ENCODE results near the gene LBP. TPM values are rescaled to one million over a fixed set of nuclear protein-coding genes. Genes with fewer than 3 reads are reported as not detected.

The LBP gene
- total RNA-seq, 4 donors from 2014 or later = 0.45 to 3.4 (median 2.3) TPM

- TF ChIP-seq, protein P1, sequence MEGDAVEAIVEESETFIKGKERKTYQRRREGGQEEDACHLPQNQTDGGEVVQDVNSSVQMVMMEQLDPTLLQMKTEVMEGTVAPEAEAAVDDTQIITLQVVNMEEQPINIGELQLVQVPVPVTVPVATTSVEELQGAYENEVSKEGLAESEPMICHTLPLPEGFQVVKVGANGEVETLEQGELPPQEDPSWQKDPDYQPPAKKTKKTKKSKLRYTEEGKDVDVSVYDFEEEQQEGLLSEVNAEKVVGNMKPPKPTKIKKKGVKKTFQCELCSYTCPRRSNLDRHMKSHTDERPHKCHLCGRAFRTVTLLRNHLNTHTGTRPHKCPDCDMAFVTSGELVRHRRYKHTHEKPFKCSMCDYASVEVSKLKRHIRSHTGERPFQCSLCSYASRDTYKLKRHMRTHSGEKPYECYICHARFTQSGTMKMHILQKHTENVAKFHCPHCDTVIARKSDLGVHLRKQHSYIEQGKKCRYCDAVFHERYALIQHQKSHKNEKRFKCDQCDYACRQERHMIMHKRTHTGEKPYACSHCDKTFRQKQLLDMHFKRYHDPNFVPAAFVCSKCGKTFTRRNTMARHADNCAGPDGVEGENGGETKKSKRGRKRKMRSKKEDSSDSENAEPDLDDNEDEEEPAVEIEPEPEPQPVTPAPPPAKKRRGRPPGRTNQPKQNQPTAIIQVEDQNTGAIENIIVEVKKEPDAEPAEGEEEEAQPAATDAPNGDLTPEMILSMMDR (IDR thresholded peaks at IDR 0.05) = no peak
- no peak for TF ChIP-seq POLR2A (IDR thresholded peaks at IDR 0.05)
- Histone ChIP-seq H3K27ac (no peak overlapping the region), H3K4me1 (no peaks in the 10 kb centered on the region), H3K9me3 (no peaks in the 10 kb centered on the region), H3K27me3 (no peaks in the 10 kb centered on the region), H3K4me3 (replicated peaks in 1 of 3) (no peak overlapping the region), H3K36me3 (peaks cover 56 to 69% of the 10 kb centered on the region in 2 donors)
- DNase-seq = no peak
- intact Hi-C loops (cut with DNase I) = no loop called here
- 94 to 100% methylated on average over 9 of the region's 9 CpGs for WGBS, 2 donors
Observed at GRCh38 chr20:38420388-38421085, 74.3 kb downstream of the LBP start.

DNA sequence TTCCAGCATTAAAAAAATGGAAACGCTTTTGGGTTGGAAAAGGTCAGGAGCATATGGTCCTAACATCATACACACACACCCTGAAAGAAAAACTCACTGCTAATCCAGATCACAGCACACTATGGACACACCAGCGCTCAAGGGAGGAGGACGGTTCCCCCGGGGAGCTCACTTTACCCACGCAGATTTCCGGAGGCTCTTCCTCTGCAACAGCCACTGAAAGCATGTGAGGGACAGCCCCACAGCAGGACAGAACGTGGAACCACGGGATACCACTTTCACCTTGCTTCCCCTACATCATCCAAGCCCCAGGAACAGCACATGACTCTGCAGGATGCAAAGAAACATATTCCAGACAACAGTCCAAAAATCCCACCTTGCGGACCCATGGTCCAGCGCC lies 75.6 kb downstream of the LBP start:
- H3K9me3 ChIP-seq = no peaks in the 10 kb centered on the region
- DNase-seq = no peak
- no peak overlapping the region for H3K4me3 ChIP-seq (replicated peaks in 1 of 3)
- intact Hi-C loops (cut with DNase I) = no loop called here
- TF ChIP-seq, protein P1 (IDR thresholded peaks at IDR 0.05) = no peak
- no peak for TF ChIP-seq POLR2A (IDR thresholded peaks at IDR 0.05)
- H3K36me3 ChIP-seq = peaks cover 67 to 81% of the 10 kb centered on the region in 2 donors
- no peak overlapping the region for H3K27ac ChIP-seq
- WGBS, 2 donors = 74 to 85% methylated on average over 10 of the region's 10 CpGs
- no peaks in the 10 kb centered on the region for H3K4me1 ChIP-seq
- H3K27me3 ChIP-seq = no peaks in the 10 kb centered on the region

DNA sequence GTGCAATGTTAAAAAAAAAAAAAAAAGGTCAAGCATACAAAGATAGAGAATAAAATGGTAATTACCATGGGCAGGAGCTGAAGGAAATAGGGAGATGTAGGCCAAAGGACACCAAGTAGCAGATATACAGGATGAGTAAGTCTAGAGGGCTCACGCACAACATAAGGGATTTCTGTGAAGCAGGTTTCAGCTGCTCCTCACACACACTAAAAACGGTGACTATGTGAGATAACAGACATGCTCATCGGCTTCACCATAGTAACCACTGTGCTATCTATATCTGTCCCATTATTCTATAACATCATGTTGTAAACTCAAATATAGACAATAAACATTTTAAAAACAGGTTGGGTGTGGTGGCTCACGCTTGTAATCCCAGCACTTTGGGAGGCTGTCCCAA lies 77.3 kb downstream of the LBP start:
- intact Hi-C loops (cut with DNase I) = no loop called here
- Histone ChIP-seq H3K27ac (no peak overlapping the region), H3K9me3 (no peaks in the 10 kb centered on the region), H3K36me3 (peaks cover 78 to 91% of the 10 kb centered on the region in 2 donors), H3K4me1 (no peaks in the 10 kb centered on the region), H3K4me3 (replicated peaks in 1 of 3) (no peak overlapping the region), H3K27me3 (no peaks in the 10 kb centered on the region)
- no peak for TF ChIP-seq POLR2A (IDR thresholded peaks at IDR 0.05)
- TF ChIP-seq, protein P1 (IDR thresholded peaks at IDR 0.05) = no peak
- DNase-seq = no peak
- 92 to 93% methylated on average over 4 of the region's 4 CpGs for WGBS, 2 donors

DNA sequence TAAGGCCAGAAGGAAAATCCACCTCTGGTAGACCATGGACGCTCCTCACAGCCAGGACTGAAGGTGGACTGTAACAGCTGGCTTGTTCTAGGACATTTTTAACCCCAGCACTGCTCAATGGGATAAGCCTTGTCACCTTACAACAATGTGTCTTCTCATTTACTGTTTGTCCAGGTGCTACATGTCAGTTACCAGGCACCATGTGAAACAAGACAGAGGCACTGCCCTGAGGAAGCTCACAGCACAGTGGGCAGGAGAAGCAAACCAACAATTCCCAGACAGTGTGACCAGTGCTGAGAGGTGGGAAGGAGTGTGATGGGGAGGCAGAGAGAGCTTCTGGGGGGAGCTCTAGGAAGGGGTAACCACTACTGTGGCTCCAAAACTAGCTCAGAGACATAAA lies 78.1 kb downstream of the LBP start:
- Histone ChIP-seq H3K36me3 (peaks cover 82 to 88% of the 10 kb centered on the region in 2 donors), H3K4me3 (replicated peaks in 1 of 3) (no peak overlapping the region), H3K9me3 (no peaks in the 10 kb centered on the region), H3K27ac (no peak overlapping the region), H3K4me1 (no peaks in the 10 kb centered on the region), H3K27me3 (no peaks in the 10 kb centered on the region)
- DNase-seq = no peak
- WGBS, 2 donors = 82 to 92% methylated on average over 1 of the region's 1 CpG
- intact Hi-C loops (cut with DNase I) = no loop called here
- TF ChIP-seq POLR2A (IDR thresholded peaks at IDR 0.05) = no peak
- TF ChIP-seq, protein P1 (IDR thresholded peaks at IDR 0.05) = no peak

GRCh38 chr20:38426006-38426897 lies 80.0 kb downstream of the LBP start:
- Histone ChIP-seq H3K27ac (no peak overlapping the region), H3K36me3 (peaks cover 81 to 86% of the 10 kb centered on the region in 2 donors), H3K9me3 (no peaks in the 10 kb centered on the region), H3K27me3 (no peaks in the 10 kb centered on the region), H3K4me3 (replicated peaks in 1 of 3) (no peak overlapping the region), H3K4me1 (no peaks in the 10 kb centered on the region)
- 81 to 82% methylated on average over 15 of the region's 15 CpGs for WGBS, 2 donors
- DNase-seq = no peak
- intact Hi-C loops (cut with DNase I) = no loop called here
- no peak for TF ChIP-seq POLR2A (IDR thresholded peaks at IDR 0.05)
- TF ChIP-seq, protein P1 (IDR thresholded peaks at IDR 0.05) = no peak
